ENCODE results near the gene PITPNB.
A peak's percentile ranks its signal among the peaks of the same experiment; 100 is the strongest.

PITPNB gene

GRCh38 chr22:27912101-27912500 is 7.0 kb downstream of the PITPNB start:
- peak overlapping the region; percentile 26; the same call in 1 of the 2 replicates for H3K27ac ChIP-seq
- no peak overlapping the region for H3K4me3 ChIP-seq
- no peak overlapping the region for H3K9ac ChIP-seq (ENCODE audit: insufficient read length)
- TF ChIP-seq EZH2 (IDR thresholded peaks at IDR 0.05) = no peak
- TF ChIP-seq FOXP2 (optimal IDR thresholded peaks at IDR 0.05; ENCODE audit: control extremely low read depth, extremely low read length, insufficient read depth) = no peak
- TF ChIP-seq POLR2AphosphoS5 (IDR thresholded peaks at IDR 0.05; ENCODE audit: borderline replicate concordance, low read depth, low read length) = no peak
- H3K36me3 ChIP-seq (ENCODE audit: insufficient read depth, low read length) = peaks cover 75% of the 10 kb centered on the region
- no peaks in the 10 kb centered on the region for H3K9me3 ChIP-seq (ENCODE audit: low read depth, low read length)
- DNase-seq (ENCODE audit: low read depth, low spot score) = no peak

GRCh38 chr22:27911330-27911729 is 7.7 kb downstream of the PITPNB start:
- no peak for DNase-seq (ENCODE audit: low read depth, low spot score)
- Histone ChIP-seq H3K9ac (ENCODE audit: insufficient read length) (no peak overlapping the region), H3K36me3 (ENCODE audit: insufficient read depth, low read length) (peaks cover 78% of the 10 kb centered on the region), H3K27ac (no peak overlapping the region), H3K4me3 (no peak overlapping the region), H3K9me3 (ENCODE audit: low read depth, low read length) (no peaks in the 10 kb centered on the region)
- TF ChIP-seq EZH2 (IDR thresholded peaks at IDR 0.05) (no peak), FOXP2 (optimal IDR thresholded peaks at IDR 0.05; ENCODE audit: control extremely low read depth, extremely low read length, insufficient read depth) (no peak), POLR2AphosphoS5 (IDR thresholded peaks at IDR 0.05; ENCODE audit: borderline replicate concordance, low read depth, low read length) (no peak)

- H3K4me3 ChIP-seq = no peak overlapping the region
- H3K27ac ChIP-seq = peak overlapping the region; percentile 49; the same call in 1 of the 2 replicates
- no peak overlapping the region for H3K9ac ChIP-seq (ENCODE audit: insufficient read length)
- TF ChIP-seq EZH2 (IDR thresholded peaks at IDR 0.05) (no peak), POLR2AphosphoS5 (IDR thresholded peaks at IDR 0.05; ENCODE audit: borderline replicate concordance, low read depth, low read length) (no peak), FOXP2 (optimal IDR thresholded peaks at IDR 0.05; ENCODE audit: control extremely low read depth, extremely low read length, insufficient read depth) (no peak)
- H3K9me3 ChIP-seq (ENCODE audit: low read depth, low read length) = no peaks in the 10 kb centered on the region
- DNase-seq (ENCODE audit: low read depth, low spot score) = no peak
- peaks cover 95% of the 10 kb centered on the region for H3K36me3 ChIP-seq (ENCODE audit: insufficient read depth, low read length)
These were observed 12.8 kb downstream of the PITPNB start for GRCh38 chr22:27906241-27906640.

GRCh38 chr22:27905653-27906052 is 13.4 kb downstream of the PITPNB start:
- Histone ChIP-seq H3K4me3 (no peak overlapping the region), H3K27ac (peak overlapping the region; percentile 49; the same call in 1 of the 2 replicates), H3K9me3 (ENCODE audit: low read depth, low read length) (no peaks in the 10 kb centered on the region), H3K9ac (ENCODE audit: insufficient read length) (no peak overlapping the region), H3K36me3 (ENCODE audit: insufficient read depth, low read length) (peaks cover 95% of the 10 kb centered on the region)
- TF ChIP-seq EZH2 (IDR thresholded peaks at IDR 0.05) = no peak
- no peak for TF ChIP-seq POLR2AphosphoS5 (IDR thresholded peaks at IDR 0.05; ENCODE audit: borderline replicate concordance, low read depth, low read length)
- DNase-seq (ENCODE audit: low read depth, low spot score) = no peak

- H3K27ac ChIP-seq = no peak overlapping the region
- H3K4me3 ChIP-seq = no peak overlapping the region
- no peaks in the 10 kb centered on the region for H3K9me3 ChIP-seq (ENCODE audit: low read depth, low read length)
- no peak overlapping the region for H3K9ac ChIP-seq (ENCODE audit: insufficient read length)
- H3K36me3 ChIP-seq (ENCODE audit: insufficient read depth, low read length) = peaks cover 90% of the 10 kb centered on the region
- TF ChIP-seq POLR2AphosphoS5 (IDR thresholded peaks at IDR 0.05; ENCODE audit: borderline replicate concordance, low read depth, low read length) (no peak), FOXP2 (optimal IDR thresholded peaks at IDR 0.05; ENCODE audit: control extremely low read depth, extremely low read length, insufficient read depth) (no peak), EZH2 (IDR thresholded peaks at IDR 0.05) (no peak)
- no peak for DNase-seq (ENCODE audit: low read depth, low spot score)
These were observed 15.1 kb downstream of the PITPNB start for GRCh38 chr22:27903805-27904473.

GRCh38 chr22:27900153-27900552 is 18.9 kb downstream of the PITPNB start:
- peaks cover 84% of the 10 kb centered on the region for H3K36me3 ChIP-seq (ENCODE audit: insufficient read depth, low read length)
- TF ChIP-seq POLR2AphosphoS5 (IDR thresholded peaks at IDR 0.05; ENCODE audit: borderline replicate concordance, low read depth, low read length) (no peak), FOXP2 (optimal IDR thresholded peaks at IDR 0.05; ENCODE audit: control extremely low read depth, extremely low read length, insufficient read depth) (no peak)
- no peak overlapping the region for H3K4me3 ChIP-seq
- no peaks in the 10 kb centered on the region for H3K9me3 ChIP-seq (ENCODE audit: low read depth, low read length)
- peak overlapping the region; percentile 7; the same call in 1 of the 2 replicates for H3K27ac ChIP-seq
- H3K9ac ChIP-seq (ENCODE audit: insufficient read length) = no peak overlapping the region
- no peak for DNase-seq (ENCODE audit: low read depth, low spot score)

GRCh38 chr22:27896245-27896644 is 22.8 kb downstream of the PITPNB start:
- TF ChIP-seq POLR2AphosphoS5 (IDR thresholded peaks at IDR 0.05; ENCODE audit: borderline replicate concordance, low read depth, low read length) (no peak), FOXP2 (optimal IDR thresholded peaks at IDR 0.05; ENCODE audit: control extremely low read depth, extremely low read length, insufficient read depth) (no peak), EZH2 (IDR thresholded peaks at IDR 0.05) (no peak)
- Histone ChIP-seq H3K36me3 (ENCODE audit: insufficient read depth, low read length) (peaks cover 86% of the 10 kb centered on the region), H3K9ac (ENCODE audit: insufficient read length) (no peak overlapping the region), H3K9me3 (ENCODE audit: low read depth, low read length) (no peaks in the 10 kb centered on the region), H3K27ac (no peak overlapping the region), H3K4me3 (no peak overlapping the region)
- no peak for DNase-seq (ENCODE audit: low read depth, low spot score)

GRCh38 chr22:27895600-27895999 is 23.5 kb downstream of the PITPNB start:
- H3K27ac ChIP-seq = no peak overlapping the region
- H3K4me3 ChIP-seq = no peak overlapping the region
- no peaks in the 10 kb centered on the region for H3K9me3 ChIP-seq (ENCODE audit: low read depth, low read length)
- no peak for DNase-seq (ENCODE audit: low read depth, low spot score)
- peaks cover 85% of the 10 kb centered on the region for H3K36me3 ChIP-seq (ENCODE audit: insufficient read depth, low read length)
- H3K9ac ChIP-seq (ENCODE audit: insufficient read length) = no peak overlapping the region
- TF ChIP-seq FOXP2 (optimal IDR thresholded peaks at IDR 0.05; ENCODE audit: control extremely low read depth, extremely low read length, insufficient read depth) (no peak), EZH2 (IDR thresholded peaks at IDR 0.05) (no peak), POLR2AphosphoS5 (IDR thresholded peaks at IDR 0.05; ENCODE audit: borderline replicate concordance, low read depth, low read length) (no peak)

GRCh38 chr22:27892811-27893210 is 26.2 kb downstream of the PITPNB start:
- no peaks in the 10 kb centered on the region for H3K9me3 ChIP-seq (ENCODE audit: low read depth, low read length)
- H3K4me3 ChIP-seq = no peak overlapping the region
- no peak for DNase-seq (ENCODE audit: low read depth, low spot score)
- TF ChIP-seq FOXP2 (optimal IDR thresholded peaks at IDR 0.05; ENCODE audit: control extremely low read depth, extremely low read length, insufficient read depth) = no peak
- no peak for TF ChIP-seq EZH2 (IDR thresholded peaks at IDR 0.05)
- TF ChIP-seq POLR2AphosphoS5 (IDR thresholded peaks at IDR 0.05; ENCODE audit: borderline replicate concordance, low read depth, low read length) = no peak
- peaks cover 90% of the 10 kb centered on the region for H3K36me3 ChIP-seq (ENCODE audit: insufficient read depth, low read length)
- no peak overlapping the region for H3K9ac ChIP-seq (ENCODE audit: insufficient read length)
- H3K27ac ChIP-seq = no peak overlapping the region

Measured in SK-N-MC (cell line).